ENCODE results near the gene UBE2D4.
"Not testable (repeated sequence)": the region's sequence is repeated elsewhere in the genome, so short reads cannot be mapped to it uniquely, and the experiment has no call there.

Gene UBE2D4

DNA sequence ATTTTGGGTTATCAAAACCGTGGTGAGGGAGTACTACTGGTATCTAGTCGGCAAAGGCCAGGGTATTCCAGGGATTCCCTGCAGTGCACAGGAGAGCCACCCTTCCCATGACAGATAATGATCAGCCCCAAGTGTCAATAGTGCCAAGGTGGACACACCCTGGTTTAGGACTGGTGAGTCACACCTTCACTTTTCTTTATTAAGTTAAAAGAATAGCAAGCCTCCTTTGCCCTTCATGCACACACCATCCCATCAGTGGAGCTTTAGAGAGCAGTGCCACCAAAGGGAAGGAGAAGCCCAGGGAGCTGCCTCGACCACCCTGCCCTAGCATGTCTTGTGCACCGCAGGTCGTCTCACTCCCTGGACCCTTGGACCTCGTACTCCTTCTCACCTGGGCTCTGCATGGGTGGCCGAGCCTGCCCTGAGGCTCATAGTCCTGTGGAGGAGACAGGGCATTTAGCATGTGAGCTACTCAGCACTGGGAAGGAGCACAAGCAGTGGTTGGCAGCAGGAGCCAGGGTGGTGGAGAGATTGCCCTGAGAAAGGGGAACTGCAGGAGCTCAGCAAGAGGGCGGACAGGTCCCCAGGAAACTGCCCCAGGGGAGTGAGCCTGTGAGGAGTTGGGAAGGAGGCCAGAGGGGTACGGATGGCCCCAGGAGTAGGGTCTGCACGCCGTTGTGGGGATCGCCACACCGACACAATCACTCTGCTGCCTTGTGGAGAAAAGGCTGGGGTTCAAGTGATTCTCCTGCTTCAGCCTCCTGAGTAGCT is 17.4 kb downstream of the UBE2D4 start:
- no peak for DNase-seq (ENCODE audit: low read depth)
- Histone ChIP-seq H3K9me3 (ENCODE audit: control insufficient read depth, low read length) (no peaks in the 10 kb centered on the region), H3K4me1 (ENCODE audit: control insufficient read depth, insufficient read depth, low read length) (no peaks in the 10 kb centered on the region), H3K4me3 (ENCODE audit: low read length) (no peak overlapping the region), H3K9ac (ENCODE audit: low read length) (no peak overlapping the region), H3K36me3 (ENCODE audit: control insufficient read depth, insufficient read depth, low read length, severe bottlenecking) (peaks cover 8% of the 10 kb centered on the region), H3K27me3 (replicated peaks; ENCODE audit: control insufficient read depth, insufficient read depth, low read length) (no peaks in the 10 kb centered on the region)

DNA sequence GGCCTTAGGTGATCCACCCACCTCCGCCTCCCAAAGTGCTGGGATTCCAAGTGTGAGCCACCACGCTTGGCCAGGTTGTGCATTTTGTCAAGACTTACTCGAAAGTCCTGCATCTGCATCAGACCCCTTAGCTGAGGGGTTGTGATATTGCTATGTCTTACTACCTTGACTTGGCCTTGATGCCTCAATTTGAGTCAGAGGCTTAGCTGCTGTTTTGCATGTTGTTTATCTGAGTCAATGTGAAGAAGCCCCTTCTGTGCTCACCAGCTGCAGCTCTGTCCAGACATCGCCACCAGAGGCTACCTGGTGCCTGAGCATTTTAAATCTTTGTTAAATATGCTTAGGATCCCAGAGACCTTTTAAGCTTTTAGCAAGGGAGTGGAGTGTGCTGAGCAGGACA is 18.1 kb downstream of the UBE2D4 start:
- no peak overlapping the region for H3K4me3 ChIP-seq (ENCODE audit: low read length)
- no peaks in the 10 kb centered on the region for H3K9me3 ChIP-seq (ENCODE audit: control insufficient read depth, low read length)
- H3K27me3 ChIP-seq (replicated peaks; ENCODE audit: control insufficient read depth, insufficient read depth, low read length) = no peaks in the 10 kb centered on the region
- no peaks in the 10 kb centered on the region for H3K4me1 ChIP-seq (ENCODE audit: control insufficient read depth, insufficient read depth, low read length)
- no peak for DNase-seq (ENCODE audit: low read depth)
- peaks cover 14% of the 10 kb centered on the region for H3K36me3 ChIP-seq (ENCODE audit: control insufficient read depth, insufficient read depth, low read length, severe bottlenecking)
- H3K9ac ChIP-seq (ENCODE audit: low read length) = no peak overlapping the region

DNA sequence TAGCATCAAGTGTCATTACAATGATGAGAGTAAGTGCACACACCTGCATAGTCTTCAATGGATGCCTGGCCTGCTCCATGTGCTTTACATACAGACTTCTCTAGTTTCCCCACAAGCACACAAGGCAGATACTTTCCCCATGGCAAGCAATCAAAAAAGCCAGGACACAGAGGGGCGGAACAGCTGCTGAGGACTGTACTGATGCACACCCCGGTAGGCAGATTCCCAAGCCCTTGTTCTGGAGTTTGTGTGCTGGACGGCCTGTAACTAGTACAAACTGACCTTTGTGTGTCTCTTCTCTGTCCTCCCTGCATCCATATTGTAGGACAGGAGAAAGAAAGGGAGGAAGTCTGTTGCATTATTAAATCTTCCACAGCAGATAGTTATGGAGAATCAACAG is 25.8 kb downstream of the UBE2D4 start:
- H3K4me1 ChIP-seq (ENCODE audit: control insufficient read depth, insufficient read depth, low read length) = no peaks in the 10 kb centered on the region
- peaks cover 37% of the 10 kb centered on the region for H3K36me3 ChIP-seq (ENCODE audit: control insufficient read depth, insufficient read depth, low read length, severe bottlenecking)
- DNase-seq (ENCODE audit: low read depth) = no peak
- no peak overlapping the region for H3K9ac ChIP-seq (ENCODE audit: low read length)
- no peaks in the 10 kb centered on the region for H3K9me3 ChIP-seq (ENCODE audit: control insufficient read depth, low read length)
- H3K27me3 ChIP-seq (replicated peaks; ENCODE audit: control insufficient read depth, insufficient read depth, low read length) = no peaks in the 10 kb centered on the region
- no peak overlapping the region for H3K4me3 ChIP-seq (ENCODE audit: low read length)

DNA sequence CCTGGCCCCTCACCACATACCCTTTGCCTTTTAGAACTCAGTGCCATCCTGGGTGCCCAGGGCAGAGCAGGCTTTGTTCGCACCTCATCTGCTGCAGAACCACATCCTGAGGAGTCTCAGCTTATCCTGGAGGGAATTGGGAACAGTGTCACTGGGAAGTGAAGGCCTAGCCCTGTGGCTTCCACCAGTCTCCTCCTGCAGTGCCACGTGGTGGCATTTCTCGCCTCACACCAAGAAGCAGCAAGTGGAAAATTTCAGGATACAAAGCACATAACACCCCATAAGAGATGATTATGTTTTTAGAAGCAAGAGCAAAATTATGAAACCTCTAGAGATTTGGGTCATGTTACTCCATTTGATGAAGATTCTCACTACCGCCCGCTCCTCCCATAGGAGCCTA is 26.8 kb downstream of the UBE2D4 start:
- DNase-seq (ENCODE audit: low read depth) = no peak
- no peaks in the 10 kb centered on the region for H3K9me3 ChIP-seq (ENCODE audit: control insufficient read depth, low read length)
- no peaks in the 10 kb centered on the region for H3K4me1 ChIP-seq (ENCODE audit: control insufficient read depth, insufficient read depth, low read length)
- no peak overlapping the region for H3K9ac ChIP-seq (ENCODE audit: low read length)
- H3K36me3 ChIP-seq (ENCODE audit: control insufficient read depth, insufficient read depth, low read length, severe bottlenecking) = peaks cover 37% of the 10 kb centered on the region
- H3K4me3 ChIP-seq (ENCODE audit: low read length) = no peak overlapping the region
- no peaks in the 10 kb centered on the region for H3K27me3 ChIP-seq (replicated peaks; ENCODE audit: control insufficient read depth, insufficient read depth, low read length)

DNA sequence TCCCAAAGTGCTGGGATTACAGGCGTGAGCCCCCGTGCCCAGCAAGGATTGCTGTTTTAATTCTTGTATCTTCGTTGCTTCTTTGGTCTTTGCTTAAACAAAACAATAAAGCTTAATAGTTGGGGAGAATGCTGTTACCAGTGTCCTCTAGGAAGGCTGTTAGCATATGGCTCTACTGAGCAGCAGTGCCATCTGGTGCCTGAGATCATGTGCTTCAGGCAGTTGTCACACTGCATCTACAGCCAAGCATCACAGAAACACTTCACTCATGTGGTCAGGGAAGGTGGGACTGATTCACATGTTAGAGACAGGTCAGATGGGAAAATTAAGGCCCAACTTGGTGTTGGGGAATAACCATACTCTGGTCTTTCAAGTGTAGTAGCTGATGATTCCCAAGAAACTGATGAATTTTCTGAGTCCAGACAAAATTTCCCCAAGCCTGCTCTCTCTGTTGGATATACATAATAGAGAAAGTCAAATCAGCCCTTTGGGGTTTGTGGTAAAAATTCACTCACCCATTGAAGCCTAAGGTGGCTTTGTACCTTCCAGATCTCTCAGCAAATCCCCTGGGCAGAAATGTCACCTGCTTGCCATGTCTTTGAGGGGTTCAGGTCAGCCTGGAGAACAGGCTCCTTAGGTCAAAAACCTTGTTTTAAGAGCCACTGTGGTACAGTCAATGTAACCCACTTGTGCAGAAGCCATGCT is 28.4 kb downstream of the UBE2D4 start:
- no peak overlapping the region for H3K4me3 ChIP-seq (ENCODE audit: low read length)
- H3K9ac ChIP-seq (ENCODE audit: low read length) = peak overlapping the region; percentile 13
- peak; percentile 54 for DNase-seq (ENCODE audit: low read depth)
- no peaks in the 10 kb centered on the region for H3K4me1 ChIP-seq (ENCODE audit: control insufficient read depth, insufficient read depth, low read length)
- no peaks in the 10 kb centered on the region for H3K9me3 ChIP-seq (ENCODE audit: control insufficient read depth, low read length)
- peaks cover 27% of the 10 kb centered on the region for H3K36me3 ChIP-seq (ENCODE audit: control insufficient read depth, insufficient read depth, low read length, severe bottlenecking)
- no peaks in the 10 kb centered on the region for H3K27me3 ChIP-seq (replicated peaks; ENCODE audit: control insufficient read depth, insufficient read depth, low read length)

DNA sequence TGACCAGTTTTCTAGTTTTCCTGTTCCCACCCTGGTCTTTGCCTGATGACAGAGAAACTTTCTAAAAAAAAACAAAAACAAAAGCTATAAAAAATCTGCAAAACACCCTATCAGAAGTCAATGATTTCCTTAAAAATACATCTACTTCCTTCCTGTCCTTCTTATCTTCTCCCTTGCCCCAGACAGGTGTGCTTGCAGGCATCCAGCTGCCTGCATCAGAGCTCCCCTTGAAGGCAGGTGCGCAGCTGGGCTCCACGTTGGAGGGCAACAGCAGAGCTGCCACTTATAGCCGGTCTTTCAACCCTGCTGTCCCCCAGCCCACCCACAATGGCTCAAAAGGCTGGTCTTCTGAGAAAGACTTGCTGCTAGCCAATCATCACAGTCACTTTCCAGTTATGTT is 29.8 kb downstream of the UBE2D4 start:
- no peak overlapping the region for H3K9ac ChIP-seq (ENCODE audit: low read length)
- H3K27me3 ChIP-seq (replicated peaks; ENCODE audit: control insufficient read depth, insufficient read depth, low read length) = no peaks in the 10 kb centered on the region
- no peak overlapping the region for H3K4me3 ChIP-seq (ENCODE audit: low read length)
- H3K4me1 ChIP-seq (ENCODE audit: control insufficient read depth, insufficient read depth, low read length) = no peaks in the 10 kb centered on the region
- no peaks in the 10 kb centered on the region for H3K9me3 ChIP-seq (ENCODE audit: control insufficient read depth, low read length)
- DNase-seq (ENCODE audit: low read depth) = no peak
- peaks cover 21% of the 10 kb centered on the region for H3K36me3 ChIP-seq (ENCODE audit: control insufficient read depth, insufficient read depth, low read length, severe bottlenecking)

DNA sequence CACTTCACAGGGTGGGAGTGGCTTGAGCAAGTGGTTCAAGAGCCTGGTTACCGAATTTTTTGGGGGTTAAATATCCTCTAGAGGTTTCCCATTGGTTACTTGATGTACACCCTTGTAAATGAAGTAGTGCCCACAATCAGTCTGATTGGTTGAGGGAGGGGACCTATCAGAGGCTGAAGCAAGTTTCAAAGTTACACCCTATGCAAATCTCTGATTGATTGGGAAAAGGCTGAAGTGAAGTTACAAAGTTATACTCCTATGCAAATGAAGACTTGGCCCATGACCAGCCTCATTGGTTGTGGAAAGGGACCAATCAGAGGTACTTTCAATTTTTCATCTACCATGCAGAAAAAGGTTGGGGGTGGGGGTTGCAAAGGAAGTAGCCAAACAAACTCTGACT is 34.7 kb downstream of the UBE2D4 start:
- no peak for DNase-seq (ENCODE audit: low read depth)
- H3K27me3 ChIP-seq (replicated peaks; ENCODE audit: control insufficient read depth, insufficient read depth, low read length) = no peaks in the 10 kb centered on the region
- H3K4me1 ChIP-seq (ENCODE audit: control insufficient read depth, insufficient read depth, low read length) = no peaks in the 10 kb centered on the region
- no peak overlapping the region for H3K4me3 ChIP-seq (ENCODE audit: low read length)
- no peak overlapping the region for H3K9ac ChIP-seq (ENCODE audit: low read length)
- no peaks in the 10 kb centered on the region for H3K9me3 ChIP-seq (ENCODE audit: control insufficient read depth, low read length)
- H3K36me3 ChIP-seq (ENCODE audit: control insufficient read depth, insufficient read depth, low read length, severe bottlenecking) = peaks cover 3% of the 10 kb centered on the region

DNA sequence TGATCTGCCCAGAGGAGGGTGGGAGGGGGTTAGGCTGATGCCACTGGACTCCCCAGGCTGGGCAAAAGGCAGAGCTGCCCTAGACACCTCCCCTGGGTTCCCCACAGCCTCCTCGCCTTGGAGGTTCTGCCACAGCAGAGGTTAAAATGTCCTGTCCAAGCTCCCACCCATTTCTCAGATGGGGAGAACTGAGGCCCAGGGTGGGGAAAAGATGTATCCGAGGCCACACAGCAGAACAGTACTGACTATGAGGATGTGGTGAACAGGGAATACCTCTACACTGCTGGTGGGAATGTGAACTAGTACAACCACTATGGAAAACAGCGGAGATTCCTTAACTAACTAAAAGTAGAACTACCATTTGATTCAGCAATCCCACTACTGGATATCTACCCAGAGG is 40.2 kb downstream of the UBE2D4 start:
- H3K9me3 ChIP-seq (ENCODE audit: control insufficient read depth, low read length); H3K9ac ChIP-seq (ENCODE audit: low read length); H3K27me3 ChIP-seq (replicated peaks; ENCODE audit: control insufficient read depth, insufficient read depth, low read length); H3K36me3 ChIP-seq (ENCODE audit: control insufficient read depth, insufficient read depth, low read length, severe bottlenecking); H3K4me3 ChIP-seq (ENCODE audit: low read length); DNase-seq (ENCODE audit: low read depth); H3K4me1 ChIP-seq (ENCODE audit: control insufficient read depth, insufficient read depth, low read length): not testable (repeated sequence)

DNA sequence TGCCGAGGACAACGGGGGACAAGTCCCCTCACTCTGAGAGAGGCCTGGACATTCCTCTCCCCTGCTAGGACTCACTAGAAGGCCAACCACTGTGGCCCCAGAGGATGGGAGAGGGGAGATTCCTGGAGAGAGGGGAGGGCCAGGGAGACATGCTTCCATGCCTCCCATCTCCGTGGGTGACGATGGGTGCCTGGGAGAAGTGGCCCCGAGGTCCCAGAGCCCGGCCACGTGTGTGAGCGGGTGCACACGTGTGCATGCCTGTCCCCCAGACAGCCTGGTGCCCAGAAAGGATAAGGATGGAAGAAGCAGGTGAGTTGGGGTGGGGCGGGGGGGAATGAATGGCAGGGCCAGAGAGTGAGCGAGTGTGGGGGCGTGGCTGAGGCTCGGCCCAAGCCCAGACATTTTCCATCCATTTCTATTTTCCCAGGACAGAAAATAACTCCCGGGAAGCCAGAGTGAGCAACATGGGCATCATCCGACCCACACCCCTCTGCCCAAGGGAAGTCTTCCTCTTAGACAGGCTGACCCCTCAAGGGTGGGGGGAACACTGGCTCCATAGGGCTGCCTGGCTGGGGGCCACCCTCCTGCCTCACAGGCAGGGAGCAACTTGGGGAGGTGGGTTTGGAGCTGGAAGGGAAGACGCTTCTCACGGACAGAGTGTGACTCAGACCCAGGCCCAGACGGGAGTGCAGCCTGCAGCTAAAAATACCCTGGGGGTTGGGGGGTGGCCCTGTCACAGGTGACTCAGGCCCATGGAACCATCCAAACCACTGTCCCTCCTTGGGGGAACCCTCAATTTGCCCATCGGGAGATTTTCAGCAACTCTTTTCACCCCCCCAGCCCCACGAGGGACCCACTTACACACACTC is 42.2 kb downstream of the UBE2D4 start:
- H3K27me3 ChIP-seq (replicated peaks; ENCODE audit: control insufficient read depth, insufficient read depth, low read length); H3K4me3 ChIP-seq (ENCODE audit: low read length); DNase-seq (ENCODE audit: low read depth); H3K9ac ChIP-seq (ENCODE audit: low read length); H3K36me3 ChIP-seq (ENCODE audit: control insufficient read depth, insufficient read depth, low read length, severe bottlenecking); H3K4me1 ChIP-seq (ENCODE audit: control insufficient read depth, insufficient read depth, low read length); H3K9me3 ChIP-seq (ENCODE audit: control insufficient read depth, low read length): not testable (repeated sequence)

DNA sequence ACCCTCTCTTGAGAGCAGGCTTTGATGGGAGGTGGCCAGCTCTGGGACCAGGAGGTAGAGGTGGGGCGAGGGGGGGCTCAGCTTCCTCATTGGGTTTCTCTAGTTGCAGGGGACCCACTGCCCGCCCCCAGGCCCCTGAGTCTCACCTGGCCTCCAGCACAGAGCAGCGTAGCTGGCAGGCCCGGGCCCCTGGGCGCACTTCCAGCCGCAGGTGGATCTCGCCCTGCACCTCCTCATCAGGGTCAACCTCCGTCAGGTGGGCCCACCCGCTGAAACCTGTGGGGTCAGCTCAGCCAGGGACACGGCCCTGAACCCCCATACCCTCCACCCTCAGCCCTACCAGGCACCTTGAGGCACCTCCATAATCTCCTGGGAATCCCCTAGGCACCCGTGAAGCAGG is 43.4 kb downstream of the UBE2D4 start:
- not testable (repeated sequence) for H3K9ac ChIP-seq (ENCODE audit: low read length); H3K36me3 ChIP-seq (ENCODE audit: control insufficient read depth, insufficient read depth, low read length, severe bottlenecking); H3K9me3 ChIP-seq (ENCODE audit: control insufficient read depth, low read length); H3K27me3 ChIP-seq (replicated peaks; ENCODE audit: control insufficient read depth, insufficient read depth, low read length); H3K4me1 ChIP-seq (ENCODE audit: control insufficient read depth, insufficient read depth, low read length); H3K4me3 ChIP-seq (ENCODE audit: low read length); DNase-seq (ENCODE audit: low read depth)

DNA sequence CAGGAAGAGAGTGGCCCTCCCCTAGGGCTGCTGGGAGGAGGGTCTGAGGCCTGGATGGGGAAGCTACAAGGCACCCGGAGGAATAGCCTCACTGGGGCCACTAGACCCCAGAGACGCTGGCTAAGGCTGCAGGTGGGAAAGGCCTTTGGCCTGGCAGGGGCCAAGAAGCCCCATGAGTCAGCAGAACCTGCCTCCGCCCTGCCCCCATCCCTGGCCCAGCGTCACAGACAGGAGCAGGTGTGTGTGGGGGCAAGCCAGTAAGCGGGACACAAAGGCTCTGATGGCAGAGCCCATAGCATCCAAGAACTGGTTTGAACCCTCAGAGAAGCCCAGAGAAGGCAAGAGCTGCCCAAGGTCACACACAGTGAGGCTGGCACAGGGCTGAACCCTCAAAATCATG is 44.5 kb downstream of the UBE2D4 start:
- not testable (repeated sequence) for H3K27me3 ChIP-seq (replicated peaks; ENCODE audit: control insufficient read depth, insufficient read depth, low read length); H3K4me1 ChIP-seq (ENCODE audit: control insufficient read depth, insufficient read depth, low read length); H3K9ac ChIP-seq (ENCODE audit: low read length); DNase-seq (ENCODE audit: low read depth); H3K9me3 ChIP-seq (ENCODE audit: control insufficient read depth, low read length); H3K36me3 ChIP-seq (ENCODE audit: control insufficient read depth, insufficient read depth, low read length, severe bottlenecking); H3K4me3 ChIP-seq (ENCODE audit: low read length)
